NCI-H2196 treated with DMSO at 0.1 percent for 48 hours (cell line): ENCODE measurements around the gene MAGEB6B.
"Not testable (repeated sequence)": the region's sequence is repeated elsewhere in the genome, so short reads cannot be mapped to it uniquely, and the experiment has no call there.

Source experiments
- DNase-seq: peaks from one replicate; lab custom pipeline; 2025; ENCODE audit not compliant: unreplicated experiment; lab: John Stamatoyannopoulos, UW

Gene MAGEB6B

GRCh38 chrX:26160301-26160700 lies at the start of gene MAGEB6B:
Gene MAGEB6B, plus strand, starts transcription at chrX:26160601. Its CDS starts 0 bp downstream, at chrX:26160601.
- no peak for DNase-seq

- DNase-seq = no peak
Observed at GRCh38 chrX:26138274-26138673, 22.1 kb upstream of the MAGEB6B start, which contains the start of gene MAGEB18. Gene MAGEB18, plus strand, starts transcription at chrX:26138343. Its CDS starts 643 bp downstream, at chrX:26138986.

- DNase-seq = no peak
Observed at GRCh38 chrX:26146024-26146423, 14.4 kb upstream of the MAGEB6B start.

- no peak for DNase-seq
Observed at GRCh38 chrX:26192204-26192603, 31.8 kb downstream of the MAGEB6B start, which contains the start of gene MAGEB6. Gene MAGEB6, plus strand, starts transcription at chrX:26192440. Its CDS starts 1,407 bp downstream, at chrX:26193847.

- no peak for DNase-seq
Observed at GRCh38 chrX:26203561-26203960, 43.2 kb downstream of the MAGEB6B start.

- DNase-seq = not testable (repeated sequence)
Observed at GRCh38 chrX:26204717-26205116, 44.3 kb downstream of the MAGEB6B start.

GRCh38 chrX:26208012-26208411 lies 47.6 kb downstream of the MAGEB6B start:
- DNase-seq = no peak
